ENCODE data around the gene VSTM4.

VSTM4 gene, protein sequence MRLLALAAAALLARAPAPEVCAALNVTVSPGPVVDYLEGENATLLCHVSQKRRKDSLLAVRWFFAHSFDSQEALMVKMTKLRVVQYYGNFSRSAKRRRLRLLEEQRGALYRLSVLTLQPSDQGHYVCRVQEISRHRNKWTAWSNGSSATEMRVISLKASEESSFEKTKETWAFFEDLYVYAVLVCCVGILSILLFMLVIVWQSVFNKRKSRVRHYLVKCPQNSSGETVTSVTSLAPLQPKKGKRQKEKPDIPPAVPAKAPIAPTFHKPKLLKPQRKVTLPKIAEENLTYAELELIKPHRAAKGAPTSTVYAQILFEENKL

DNA sequence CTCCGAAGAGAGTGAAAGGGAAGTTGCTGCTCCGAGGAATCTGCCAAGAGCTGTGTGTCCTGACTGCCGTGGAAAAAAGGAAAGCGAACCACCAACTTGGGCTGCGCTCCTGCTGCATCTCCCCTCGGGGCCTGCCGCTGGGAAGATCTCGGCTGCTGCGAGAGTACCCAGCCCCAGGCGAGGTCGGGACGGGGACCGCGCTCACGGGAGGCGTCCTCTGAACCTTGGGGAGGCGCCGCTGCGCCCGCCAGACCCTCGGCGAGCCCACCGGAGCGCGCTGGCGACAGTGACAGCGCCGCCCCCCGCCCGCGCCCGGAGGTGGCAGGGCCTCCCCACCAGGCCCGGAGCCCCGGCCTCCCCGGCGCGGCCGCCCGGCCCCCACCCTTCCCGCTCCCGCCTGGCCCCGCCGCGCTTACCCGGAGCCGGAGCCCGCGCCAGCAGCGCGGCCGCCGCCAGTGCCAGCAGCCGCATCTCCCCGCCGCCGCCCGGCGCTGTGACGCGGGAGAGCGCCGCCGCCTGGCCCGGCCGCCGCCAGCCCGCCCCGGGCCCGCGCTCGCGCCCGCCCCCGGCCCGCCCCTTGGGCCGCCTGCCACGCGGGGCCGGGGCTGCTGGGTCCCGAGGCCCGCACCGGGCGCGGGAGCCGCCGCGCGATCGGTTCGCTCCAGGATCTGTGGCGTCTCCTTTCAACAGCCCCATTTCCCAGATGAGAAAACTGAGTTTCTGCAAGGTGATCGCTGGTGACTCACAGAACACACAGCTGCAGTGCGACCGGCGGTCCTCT lies at the start of gene VSTM4:
Gene VSTM4, minus strand, starts transcription at position 508 of the 781 bp plus-strand sequence. Its CDS starts 37 bp downstream, at position 471.
- no peak for DNase-seq (ENCODE audit: low read depth)

DNA sequence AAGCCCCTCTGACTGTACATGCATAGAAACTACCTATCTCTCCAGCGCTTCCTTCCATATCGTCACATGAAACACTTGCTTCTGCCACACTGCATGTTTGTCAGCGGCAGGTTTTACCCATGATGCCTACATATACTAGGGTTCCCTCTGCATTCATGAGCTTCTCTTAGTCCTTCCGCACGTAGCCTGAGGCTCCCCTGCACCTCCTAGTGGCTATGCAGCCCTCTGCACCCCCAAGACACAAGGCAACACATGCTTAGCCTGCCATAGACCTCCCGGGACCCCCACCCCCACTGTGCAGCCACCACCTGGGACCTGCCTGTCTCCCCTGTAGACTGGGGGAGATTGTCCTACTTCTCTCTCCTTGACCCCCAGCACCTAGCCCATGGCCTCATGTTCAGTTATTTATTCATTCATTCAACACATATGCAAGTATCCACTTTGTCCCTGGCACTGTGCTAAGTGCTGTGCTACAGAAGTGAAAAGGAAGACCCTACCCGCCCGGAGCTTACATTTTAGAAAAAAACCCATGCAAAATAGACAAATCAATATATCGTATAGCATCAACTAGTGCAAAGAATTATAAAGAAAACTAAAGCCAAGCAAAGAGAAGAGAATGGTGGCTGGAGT lies 49.4 kb upstream of the VSTM4 start:
- no peak for DNase-seq (ENCODE audit: low read depth)

DNA sequence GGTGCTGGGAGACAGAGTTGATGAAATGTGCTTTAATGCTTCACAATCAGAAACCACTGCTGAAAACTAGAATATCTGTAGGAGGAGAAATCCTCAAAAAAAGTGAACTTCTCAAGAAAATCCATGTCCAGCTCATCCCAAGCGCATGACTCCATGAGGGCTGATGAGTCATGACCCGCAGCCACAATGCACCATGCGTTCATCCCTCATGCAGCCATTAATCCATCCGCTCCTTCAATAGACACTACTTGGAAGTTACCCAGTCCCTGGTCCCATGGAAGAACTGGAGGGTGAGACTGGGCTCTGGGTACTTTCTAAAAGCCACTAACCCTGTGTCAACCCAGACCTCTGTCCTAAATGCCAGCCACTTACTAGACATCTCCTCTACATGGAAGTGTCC lies 48.4 kb upstream of the VSTM4 start:
- no peak for DNase-seq (ENCODE audit: low read depth)

DNA sequence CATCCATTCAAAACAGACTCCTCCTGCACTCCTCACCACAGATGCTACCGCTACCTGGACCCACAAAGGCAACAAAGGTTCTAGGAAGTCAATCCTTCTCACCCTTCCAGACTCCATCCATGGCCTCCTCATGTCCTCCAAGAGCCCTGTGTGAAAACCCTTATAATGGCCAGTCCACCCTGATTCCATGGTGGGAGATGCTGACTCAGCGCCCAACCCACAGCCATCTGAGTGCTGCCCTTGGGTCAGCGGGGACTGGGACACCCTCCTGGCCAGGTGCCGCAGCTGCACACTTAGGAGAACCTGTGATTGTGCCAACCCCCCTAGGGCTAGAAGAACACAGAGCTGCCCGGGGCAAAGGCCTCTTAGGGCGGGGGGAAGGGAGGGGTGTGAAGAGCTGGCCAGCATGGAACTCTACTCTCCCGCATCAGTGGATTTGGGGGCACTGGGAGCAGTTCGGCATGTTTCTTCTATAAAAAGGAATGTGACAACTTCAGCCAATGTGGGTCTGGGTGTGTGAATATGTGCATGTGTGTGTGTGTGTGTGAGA lies 47.5 kb upstream of the VSTM4 start:
- DNase-seq (ENCODE audit: low read depth) = no peak

DNA sequence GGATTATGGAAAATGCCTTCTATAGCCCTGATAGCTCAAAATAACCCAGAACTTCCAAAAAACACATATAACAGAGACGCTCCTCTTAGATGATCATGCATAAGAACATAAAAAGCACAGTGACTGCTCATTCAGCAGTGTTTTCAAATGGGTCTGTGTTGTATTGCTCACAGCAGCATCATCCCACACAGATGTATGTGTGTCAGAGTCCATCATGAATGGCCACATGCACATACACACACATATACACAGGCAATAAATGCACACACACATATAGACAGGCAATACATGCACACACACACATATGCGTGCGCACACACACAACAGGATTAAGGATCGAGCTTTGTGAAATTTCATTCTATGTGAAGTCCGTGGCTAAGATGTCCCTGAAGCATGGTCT lies 46.7 kb upstream of the VSTM4 start:
- DNase-seq (ENCODE audit: low read depth) = no peak

DNA sequence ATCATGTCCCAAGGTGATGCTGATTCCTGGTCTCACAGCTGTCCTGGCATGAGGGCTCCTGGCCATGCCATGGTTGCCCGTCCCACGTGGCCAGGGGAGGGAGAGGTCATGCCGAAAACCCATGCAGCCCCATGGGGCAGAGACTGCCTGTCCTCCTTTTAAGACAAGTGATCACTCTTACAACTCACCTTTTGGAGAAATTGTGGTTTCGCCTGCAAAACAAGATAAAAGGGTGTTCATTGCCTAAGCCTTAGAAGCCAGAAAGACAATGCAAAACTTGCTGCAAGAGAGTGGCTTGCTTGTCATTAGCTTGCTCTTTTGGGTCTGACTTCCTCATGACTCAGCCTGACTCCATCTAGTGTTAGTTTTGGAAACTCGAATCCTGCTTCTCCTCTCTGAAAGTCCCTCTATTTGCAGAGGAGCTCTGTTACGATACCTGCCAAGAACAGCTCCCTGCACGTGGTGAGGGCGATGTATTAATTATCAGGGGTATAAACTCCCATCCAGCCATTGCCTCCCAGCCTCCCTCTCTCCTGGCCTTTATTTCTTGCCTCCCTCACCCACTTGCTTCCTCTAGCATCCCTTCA lies 46.2 kb upstream of the VSTM4 start:
- DNase-seq (ENCODE audit: low read depth) = no peak

DNA sequence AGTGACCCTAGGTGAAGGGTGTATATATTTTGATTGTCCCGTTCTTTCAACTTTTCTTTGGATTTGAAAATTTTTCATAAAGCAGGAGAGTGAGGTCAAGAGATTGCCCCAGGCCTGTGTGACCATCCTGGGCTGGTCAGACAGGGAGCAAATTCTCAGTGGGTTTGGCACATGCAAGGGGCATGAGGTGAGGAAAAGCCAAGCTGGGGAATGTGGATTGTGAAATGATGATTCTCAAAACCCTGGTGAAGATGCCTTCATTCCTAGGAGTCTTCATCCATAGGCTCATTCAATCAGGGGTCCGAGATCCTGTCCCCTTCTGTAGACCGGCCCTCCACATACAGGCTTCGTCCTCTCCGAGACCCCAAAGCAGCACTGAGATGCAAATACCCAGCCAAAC lies 45.5 kb upstream of the VSTM4 start:
- DNase-seq (ENCODE audit: low read depth) = no peak

DNA sequence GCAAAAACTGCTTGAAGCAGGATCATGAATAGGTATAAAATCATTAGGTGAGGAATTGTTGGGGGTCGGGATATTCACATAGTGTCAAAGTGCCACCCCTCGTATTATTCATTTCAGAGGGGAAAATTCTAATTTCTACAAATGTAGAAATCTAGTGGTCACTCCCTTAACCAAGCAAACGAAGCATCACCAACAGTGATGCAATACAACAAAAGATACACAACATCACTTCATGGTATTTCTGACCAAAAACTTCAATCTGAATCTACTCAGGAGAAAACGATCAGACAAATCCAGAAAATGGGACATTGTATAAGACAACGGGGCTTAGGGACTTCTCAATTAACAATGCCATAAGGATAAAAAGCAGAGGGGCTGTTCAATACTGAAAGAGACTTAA lies 44.8 kb upstream of the VSTM4 start:
- DNase-seq (ENCODE audit: low read depth) = no peak

DNA sequence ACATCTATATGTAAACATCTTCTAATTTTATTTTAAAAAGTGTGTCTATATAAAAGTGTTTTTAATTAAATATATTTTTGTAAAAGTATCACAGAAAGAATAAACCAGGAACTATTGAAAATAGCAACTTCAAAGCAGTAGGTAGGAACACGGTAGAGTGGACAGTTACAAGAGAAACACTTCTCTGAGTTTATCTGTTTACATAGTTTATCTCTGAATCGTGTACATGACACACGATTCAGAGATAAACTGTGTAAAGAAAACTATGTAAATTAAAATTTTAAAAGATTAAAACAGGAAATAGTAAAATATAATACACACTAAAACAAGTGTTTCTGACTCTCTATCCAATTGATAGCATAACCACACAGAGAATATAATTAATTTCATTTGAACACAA lies 43.6 kb upstream of the VSTM4 start:
- no peak for DNase-seq (ENCODE audit: low read depth)

DNA sequence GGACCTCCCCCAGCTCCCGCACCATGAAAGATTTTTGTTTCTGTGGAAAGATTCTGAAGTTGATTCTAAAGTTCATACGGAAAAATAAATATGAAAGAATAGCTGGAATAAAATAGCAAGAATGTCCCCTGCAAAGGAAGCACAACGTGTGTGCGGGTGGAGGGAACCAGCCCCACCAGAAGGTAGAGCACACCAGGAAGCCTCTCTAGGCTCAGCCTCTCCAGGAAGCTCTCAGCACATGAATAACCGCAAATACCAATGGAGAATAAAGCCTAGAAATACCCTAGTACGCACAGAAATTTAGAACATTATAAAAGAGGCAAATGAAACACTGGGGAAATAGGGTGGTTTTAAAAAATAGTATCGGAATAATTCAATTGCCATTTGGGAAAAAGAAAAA lies 43.1 kb upstream of the VSTM4 start:
- no peak for DNase-seq (ENCODE audit: low read depth)

DNA sequence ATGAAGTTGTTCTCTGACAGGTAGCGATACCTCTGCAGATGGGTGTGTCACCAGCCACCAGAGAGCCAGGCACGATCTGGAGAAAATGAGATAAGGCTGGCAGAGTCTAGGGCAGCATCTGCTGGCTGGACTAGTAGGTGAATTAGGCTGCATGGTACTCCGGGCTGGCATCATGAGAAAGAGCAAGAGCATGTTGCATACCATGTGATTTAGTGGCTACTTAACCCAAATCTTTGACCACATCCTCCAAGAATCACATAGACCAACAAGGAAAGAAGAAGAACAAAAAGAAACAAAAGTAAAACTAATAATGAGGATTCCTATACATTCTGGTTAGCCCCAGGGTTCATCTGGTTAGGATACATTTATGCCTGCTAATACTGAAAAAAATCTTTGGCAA lies 41.9 kb upstream of the VSTM4 start:
- DNase-seq (ENCODE audit: low read depth) = no peak

DNA sequence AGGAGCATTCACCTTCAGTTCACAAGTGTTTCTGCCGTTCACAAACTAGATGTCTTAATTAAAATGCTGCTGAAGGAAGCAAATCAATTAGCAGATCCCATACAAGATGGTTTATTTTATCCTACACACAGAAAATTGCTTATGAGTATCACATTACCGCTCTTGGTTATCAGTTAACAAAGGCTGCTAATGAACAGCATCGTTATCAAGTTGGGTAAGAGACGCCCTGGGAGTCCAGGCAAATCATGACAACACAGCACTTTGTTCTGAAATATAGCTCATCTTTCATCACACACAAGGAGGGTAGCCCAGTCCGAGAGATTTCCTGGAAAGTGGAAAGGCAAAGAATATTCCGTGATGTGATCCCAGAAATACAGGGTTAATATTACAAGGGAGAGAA lies 39.3 kb upstream of the VSTM4 start:
- DNase-seq (ENCODE audit: low read depth) = no peak

DNA sequence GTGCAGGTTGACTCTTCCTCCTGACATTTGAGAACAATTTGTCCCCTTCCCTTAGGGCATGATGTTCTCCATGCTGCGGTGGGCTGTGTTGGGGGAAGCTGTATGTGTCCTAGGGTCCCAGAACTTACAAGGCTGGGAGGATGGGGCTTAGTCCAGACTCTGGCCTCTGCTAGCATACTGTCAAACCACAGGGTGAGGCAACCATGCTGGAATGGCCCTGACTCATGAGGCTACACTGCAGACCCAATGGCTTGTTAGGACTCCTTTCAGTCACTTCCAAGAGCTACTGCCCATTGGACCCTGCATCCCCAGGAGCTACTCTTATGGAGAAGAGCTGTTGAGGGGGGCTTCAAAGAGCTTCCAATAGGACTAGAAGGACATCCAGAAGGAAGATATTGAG lies 38.6 kb upstream of the VSTM4 start:
- DNase-seq (ENCODE audit: low read depth) = no peak

DNA sequence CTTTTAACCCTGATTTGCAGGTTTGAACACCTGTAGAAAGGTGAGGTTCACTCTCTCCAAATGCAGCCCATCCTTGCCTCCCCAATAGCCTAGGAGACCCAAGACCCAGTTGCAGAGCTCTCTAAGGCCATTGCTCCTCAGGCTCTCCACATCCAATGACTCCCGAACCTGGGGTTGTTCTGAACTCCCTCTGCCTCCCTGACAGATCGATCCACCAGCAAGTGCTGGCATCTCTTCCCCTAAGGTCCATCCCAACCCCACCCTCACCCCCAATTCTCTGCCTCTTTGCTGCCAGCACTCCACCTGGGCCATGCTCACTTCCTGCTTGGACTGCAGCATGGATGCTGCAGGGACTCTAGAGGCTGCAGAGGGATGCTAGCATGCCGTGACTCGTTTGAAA lies 37.8 kb upstream of the VSTM4 start:
- DNase-seq (ENCODE audit: low read depth) = no peak

DNA sequence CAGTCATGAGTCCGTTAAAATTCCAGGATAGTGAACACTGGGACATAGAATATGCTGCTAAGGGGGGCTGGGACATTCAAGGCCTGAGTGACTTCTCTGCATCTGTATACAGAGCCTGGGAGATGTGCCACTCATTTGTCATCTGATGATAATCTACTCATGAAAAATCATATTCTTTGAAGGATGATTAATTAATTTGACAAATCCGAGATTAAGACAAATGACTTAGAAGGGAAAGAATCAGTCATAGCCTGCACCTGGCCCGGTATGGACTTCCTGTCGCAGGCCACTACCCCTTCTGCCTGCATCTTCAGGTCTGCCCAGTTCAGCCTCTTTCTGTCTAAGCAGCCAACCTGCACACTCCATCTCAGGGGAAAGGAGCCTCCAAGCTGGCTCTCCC lies 37.3 kb upstream of the VSTM4 start:
- no peak for DNase-seq (ENCODE audit: low read depth)

DNA sequence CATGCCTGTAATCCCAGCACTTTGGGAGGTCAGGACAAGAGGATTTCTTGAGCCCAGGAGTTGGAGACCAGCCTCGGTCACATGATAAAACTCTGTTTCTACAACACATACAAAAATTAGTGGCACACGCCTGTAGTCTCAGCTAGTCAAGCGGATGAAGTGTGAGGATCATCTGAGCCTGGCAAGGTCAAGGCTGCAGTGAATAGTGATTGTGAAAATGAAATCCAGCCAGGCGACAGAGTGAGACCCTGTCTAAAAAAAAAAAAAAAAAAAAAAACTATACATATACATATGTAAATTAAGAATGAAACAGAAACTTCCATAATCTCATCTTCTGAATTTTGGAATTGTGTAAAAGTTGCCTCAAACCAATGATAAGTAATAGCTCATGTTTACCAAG lies 36.7 kb upstream of the VSTM4 start:
- DNase-seq (ENCODE audit: low read depth) = no peak

DNA sequence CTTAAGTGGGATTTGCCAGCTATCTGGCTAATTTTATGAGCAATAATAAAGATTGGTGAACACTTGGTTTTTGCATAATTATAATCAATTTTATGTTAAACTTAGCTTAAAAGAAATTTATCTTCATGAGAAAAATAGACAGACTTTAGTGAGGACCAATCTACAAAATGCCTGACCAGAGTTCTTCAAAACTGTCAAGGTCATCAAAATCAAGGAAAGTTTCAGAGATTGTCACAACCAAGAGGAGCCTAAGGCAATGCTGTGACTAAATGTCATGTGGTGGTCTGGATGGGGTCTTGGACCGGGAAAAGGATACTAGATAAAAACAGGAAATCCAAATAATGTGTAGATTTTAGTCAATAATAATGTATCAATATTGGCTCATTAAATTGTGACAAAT lies 36.2 kb upstream of the VSTM4 start:
- DNase-seq (ENCODE audit: low read depth) = no peak

DNA sequence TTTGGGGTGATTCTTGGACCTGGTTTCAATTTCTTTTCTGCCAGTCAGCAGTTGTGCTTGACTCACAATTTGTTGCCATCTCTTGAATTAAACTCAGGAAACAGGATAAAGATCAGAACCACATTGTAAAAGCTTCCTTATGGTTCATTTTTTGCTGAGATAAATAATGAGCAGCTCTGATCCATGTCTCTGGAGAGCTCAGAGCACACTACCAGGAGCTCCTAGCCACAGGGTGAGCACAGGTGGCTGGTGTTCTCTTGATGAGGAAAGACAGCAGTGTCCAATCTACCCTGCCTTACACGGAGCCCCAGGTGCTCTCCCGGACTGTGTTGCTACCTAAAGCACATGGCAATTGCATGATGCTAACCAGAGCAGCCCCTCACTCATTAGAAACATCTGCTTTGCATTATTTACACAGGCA lies 35.7 kb upstream of the VSTM4 start:
- DNase-seq (ENCODE audit: low read depth) = no peak

DNA sequence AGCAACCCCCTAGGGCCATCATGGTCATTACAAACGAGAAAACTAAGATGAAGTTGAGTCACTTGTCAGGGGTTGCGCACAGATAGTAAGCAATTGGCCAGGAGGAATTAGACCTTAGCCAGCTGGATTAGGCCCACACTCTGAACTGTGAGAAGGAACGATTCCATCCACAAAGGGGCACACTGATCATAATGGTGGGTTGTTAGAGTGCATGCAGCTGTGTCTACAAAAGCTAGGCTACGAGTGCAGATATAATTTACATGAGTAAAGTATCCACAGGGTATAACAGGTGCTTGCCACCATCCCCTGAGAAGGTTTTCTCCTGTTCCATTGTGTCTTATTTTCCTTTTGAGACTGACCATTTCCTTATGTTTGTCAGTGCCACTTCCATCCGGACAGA lies 35.1 kb upstream of the VSTM4 start:
- DNase-seq (ENCODE audit: low read depth) = no peak

DNA sequence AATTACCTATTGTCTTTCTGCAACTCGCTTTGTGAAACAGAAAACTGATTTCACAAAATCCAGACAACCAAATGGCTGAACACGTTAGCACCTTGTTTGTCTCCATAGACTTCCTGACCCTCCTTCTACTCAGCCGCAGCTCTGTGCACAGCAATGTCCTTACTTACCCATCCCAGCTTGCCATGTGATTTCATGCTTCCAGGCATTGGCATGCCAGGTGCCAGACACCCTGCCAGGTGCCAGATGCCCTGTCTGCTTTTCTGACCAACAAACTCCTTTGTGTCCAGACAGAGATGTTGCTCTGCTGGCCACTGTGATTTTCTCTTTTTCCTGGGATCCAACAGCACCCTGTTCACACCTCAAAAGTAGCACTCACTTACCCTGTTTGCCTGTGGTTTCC lies 34.6 kb upstream of the VSTM4 start:
- no peak for DNase-seq (ENCODE audit: low read depth)

DNA sequence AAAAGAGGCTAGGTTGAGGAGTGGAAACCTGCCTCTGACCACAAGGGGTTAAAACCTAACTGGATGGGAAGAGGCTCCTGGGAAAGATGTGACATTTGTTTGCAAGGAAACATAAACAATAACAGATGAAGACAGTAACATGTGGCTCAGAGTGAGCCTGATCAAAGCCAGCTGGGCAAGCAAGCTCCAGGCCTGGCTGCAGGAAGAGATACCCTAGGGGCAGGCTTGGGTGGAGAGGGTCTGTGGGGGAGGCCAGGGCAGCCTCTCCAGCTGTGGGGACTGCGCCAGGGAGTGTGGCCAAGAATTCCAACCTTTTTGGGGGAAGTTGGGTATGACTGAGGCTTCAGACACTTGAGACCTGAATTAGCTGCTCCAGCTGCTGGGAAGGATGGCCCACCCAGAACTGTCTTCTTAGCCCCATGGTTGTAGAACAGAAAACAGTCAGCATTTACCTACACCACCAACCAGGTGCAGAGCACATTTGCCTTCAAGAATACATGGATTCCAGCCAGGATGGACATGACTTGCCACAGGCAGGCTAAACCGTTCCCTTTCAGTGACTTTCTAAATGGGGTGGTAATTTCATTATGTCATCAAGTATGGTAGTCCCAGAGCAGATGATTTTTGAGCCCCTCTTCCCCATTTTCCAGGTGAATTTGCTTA lies 28.9 kb upstream of the VSTM4 start:
- no peak for DNase-seq (ENCODE audit: low read depth)

DNA sequence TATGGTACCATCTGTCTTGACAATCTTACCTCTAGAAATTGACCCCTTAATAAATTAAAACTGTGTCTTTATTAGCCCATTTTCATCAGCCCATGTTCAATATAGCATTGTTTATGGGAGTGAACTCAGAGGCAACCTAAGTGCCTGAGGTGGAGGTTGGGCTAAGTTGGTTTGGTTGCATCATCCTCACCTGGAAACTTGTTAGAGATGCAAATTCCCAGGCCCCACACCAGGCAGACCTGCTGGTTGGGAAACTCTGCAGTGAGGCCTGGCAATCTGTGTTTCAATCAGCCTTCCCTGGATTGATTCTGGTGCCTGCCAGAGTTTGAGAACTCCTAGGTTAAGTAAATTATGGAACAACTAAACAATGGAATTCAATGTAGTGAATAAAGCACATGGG lies 27.9 kb upstream of the VSTM4 start:
- DNase-seq (ENCODE audit: low read depth) = no peak

All from activated T-cell treated with anti-CD3 and anti-CD28 coated beads for 1 hour (primary cell).